Measurements from ENCODE around the gene FCRLA.

Gene FCRLA

GRCh38 chr1:161763522-161764098, 56.6 kb downstream of the FCRLA start:
- TF ChIP-seq CTCF (IDR thresholded peaks at IDR 0.05; ENCODE audit: low read length) = peak; percentile 74
- no peak for TF ChIP-seq EZH2phosphoT487 (IDR thresholded peaks at IDR 0.05; ENCODE audit: low read length)
- TF ChIP-seq EZH2 (optimal IDR thresholded peaks at IDR 0.05; ENCODE audit: low read depth, low read length) = no peak
- H3K27me3 ChIP-seq (replicated peaks; ENCODE audit: insufficient read depth, low read length) = no peaks in the 10 kb centered on the region
- no peak overlapping the region for H2AFZ ChIP-seq (ENCODE audit: low read length)
- H3K36me3 ChIP-seq (replicated peaks; ENCODE audit: insufficient read depth, low read length) = 0 out of 2 replicates have a peak, but pooled peaks cover under 1% of the 10 kb centered on the region
- DNase-seq = peak; percentile 73
- H3K4me1 ChIP-seq (ENCODE audit: low read length) = peaks cover 24% of the 10 kb centered on the region
- H3K79me2 ChIP-seq (ENCODE audit: low read length) = peaks cover 30% of the 10 kb centered on the region
- no peak overlapping the region for H3K27ac ChIP-seq (ENCODE audit: low read length)
- no peaks in the 10 kb centered on the region for H3K9me3 ChIP-seq (replicated peaks; ENCODE audit: insufficient read depth, low read length)
- peaks cover 24% of the 10 kb centered on the region for H3F3A ChIP-seq (ENCODE audit: insufficient read depth, low read length)
- H3K9me2 ChIP-seq (replicated peaks; ENCODE audit: insufficient read depth, low read length) = no peaks in the 10 kb centered on the region
- H3K4me3 ChIP-seq (ENCODE audit: low read length) = no peak overlapping the region
- peak overlapping the region; percentile 12; the same call in 1 of the 2 replicates for H3K4me2 ChIP-seq (ENCODE audit: low read depth, low read length)
- H4K20me1 ChIP-seq (ENCODE audit: insufficient read depth, low read length) = no peaks in the 10 kb centered on the region
- H3K9ac ChIP-seq (ENCODE audit: low read length) = no peak overlapping the region
